Right ventricle myocardium inferior (tissue), 1 donor: ENCODE measurements around the gene CFAP74. TPM values are rescaled to one million over a fixed set of nuclear protein-coding genes. Genes with fewer than 3 reads are reported as not detected.

Experiments used
- ATAC-seq: fragments of 200-7000 bp; cut with Tn5 transposase; one replicate; pipeline ENCODE4 v1.9.1; 2020; ENCODE audit warnings: mild to moderate bottlenecking, moderate library complexity
- DNase-seq: peaks from one replicate; pipeline ENCODE4 v3.0.0; 2021; ENCODE audit errors: missing footprints
- intact Hi-C: fragments of 100-400 bp; cut with DNase I; formaldehyde crosslinking; loops from one replicate; pipeline ENCODE4 v1.11.0; 2022
- long read RNA-seq: library from polyadenylated mRNA; unstranded; transcript quantifications from one replicate; pipeline ENCODE4 v2.0.0, GENCODE V29; 2021
- total RNA-seq: library from RNA; stranded (reverse); fragmentation: NEBNext Ultra II Directional; extraction: Animal tissue kit (Norgen Biotek cat#: 25700); gene quantifications from one replicate; pipeline ENCODE4 v1.2.1, GENCODE V29; 2021
- donor health status: DM: no; HTN: yes; CAD: no; lungs with severe emphysema.

CFAP74 gene, protein sequence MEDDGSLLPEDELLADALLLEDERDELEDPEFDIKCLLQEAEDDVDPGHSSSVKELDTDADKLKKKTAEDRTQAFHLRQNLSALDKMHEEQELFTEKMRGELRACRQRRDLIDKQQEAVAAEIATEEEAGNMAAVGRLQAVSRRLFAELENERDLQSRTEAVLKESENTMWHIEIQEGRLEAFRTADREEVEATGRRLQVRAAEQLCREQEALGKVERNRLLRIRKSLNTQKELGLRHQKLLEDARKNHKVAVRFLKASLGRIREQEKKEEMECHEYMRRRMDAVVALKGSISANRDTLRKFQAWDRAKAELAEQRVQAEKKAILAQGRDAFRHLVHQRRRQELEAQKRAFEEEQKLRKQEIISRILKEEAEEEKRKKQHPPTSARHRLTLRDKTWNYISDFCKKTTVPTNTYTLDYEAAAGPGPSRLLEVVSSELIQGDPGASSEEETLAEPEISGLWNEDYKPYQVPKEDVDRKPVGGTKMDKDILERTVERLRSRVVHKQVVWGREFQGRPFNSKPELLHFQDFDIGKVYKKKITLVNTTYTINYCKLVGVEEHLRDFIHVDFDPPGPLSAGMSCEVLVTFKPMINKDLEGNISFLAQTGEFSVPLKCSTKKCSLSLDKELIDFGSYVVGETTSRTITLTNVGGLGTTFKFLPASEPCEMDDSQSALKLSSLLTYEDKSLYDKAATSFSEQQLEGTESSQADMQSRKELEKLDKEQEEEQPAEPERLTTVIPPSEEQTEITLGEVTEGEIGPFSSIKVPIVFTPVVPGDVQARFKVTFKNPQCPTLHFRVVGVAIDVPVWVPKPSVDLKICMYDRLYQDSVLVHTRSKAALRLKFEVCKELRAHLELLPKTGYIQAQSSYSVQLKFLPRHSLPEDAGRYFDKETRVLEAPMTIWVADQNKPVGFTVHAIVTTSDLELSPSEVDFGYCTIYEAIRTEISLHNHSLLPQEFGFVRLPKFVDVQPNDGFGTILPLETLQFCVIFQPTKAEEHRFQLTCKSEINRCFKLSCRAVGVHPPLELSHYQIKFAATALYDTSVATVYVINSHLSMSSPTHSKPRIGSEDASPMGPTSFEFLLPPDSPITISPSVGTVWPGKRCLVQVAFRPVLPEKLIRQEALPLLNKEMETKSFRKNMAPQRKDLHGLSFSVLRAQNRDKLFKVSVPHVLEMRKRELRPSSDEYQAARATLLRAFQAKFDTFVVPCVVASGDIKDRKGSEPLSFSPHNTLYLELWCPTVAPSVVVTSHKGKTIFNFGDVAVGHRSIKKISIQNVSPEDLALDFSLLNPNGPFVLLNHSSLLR (N-terminal part only)
- total RNA-seq = not detected
- long read RNA-seq = 0 reads

DNA sequence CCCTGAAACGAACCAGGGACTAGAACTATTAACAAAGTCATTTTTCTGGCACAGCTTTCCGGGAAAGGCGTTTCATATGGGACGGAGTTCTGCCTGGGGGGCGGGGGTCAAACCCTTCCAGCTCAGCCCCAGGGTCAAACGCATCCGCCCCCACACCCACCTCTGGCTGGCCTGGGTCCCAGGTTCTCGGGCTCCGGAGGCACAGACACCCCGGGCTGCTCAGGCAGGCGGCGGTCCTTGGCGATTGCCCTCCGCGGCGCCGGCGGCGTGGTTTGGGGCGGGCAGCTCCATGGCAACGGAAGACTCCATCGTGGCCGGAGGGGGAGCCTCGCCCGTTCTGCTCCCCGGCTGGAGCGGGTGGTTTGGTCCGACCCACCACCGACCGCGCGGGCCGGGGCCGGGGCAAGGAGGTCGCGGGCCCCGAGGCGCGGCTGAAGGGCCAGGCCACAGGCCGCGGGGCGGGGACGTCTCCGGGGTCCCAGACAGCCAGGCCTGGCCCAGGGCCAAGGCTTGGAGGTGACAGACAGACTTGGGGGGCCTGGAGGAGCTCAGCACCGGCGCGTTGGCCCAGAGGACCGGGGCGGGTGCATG is at the start of gene CFAP74:
Gene CFAP74 (minus strand): TSS at position 246 of the 591 bp plus-strand sequence. CDS start 12,830 bp downstream, outside the sequence.
- ATAC-seq (no peak), DNase-seq (peak; percentile 55)
- intact Hi-C loops = no loop called here

DNA sequence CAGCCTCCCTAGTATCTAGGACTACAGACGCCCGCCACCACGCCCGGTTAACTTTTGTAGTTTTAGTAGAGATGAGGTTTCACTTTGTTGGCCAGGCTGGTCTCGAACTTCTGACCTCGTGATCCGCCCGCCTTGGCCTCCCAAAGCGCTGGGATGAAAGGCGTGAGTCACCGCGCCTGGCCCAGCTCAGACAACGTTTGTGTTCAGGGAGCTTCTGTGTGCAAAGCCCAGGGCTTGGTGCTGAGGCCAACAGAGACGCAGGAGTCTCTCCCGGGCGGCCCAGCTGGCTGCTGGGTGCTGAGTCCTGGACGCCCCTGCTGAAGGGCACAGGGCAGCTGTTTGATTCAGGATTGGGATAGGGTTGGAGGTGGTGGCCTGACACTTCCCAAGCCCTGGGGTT is 49.6 kb upstream of the CFAP74 start:
- intact Hi-C loops = no loop called here
- DNase-seq (peak; percentile 62), ATAC-seq (no peak)

DNA sequence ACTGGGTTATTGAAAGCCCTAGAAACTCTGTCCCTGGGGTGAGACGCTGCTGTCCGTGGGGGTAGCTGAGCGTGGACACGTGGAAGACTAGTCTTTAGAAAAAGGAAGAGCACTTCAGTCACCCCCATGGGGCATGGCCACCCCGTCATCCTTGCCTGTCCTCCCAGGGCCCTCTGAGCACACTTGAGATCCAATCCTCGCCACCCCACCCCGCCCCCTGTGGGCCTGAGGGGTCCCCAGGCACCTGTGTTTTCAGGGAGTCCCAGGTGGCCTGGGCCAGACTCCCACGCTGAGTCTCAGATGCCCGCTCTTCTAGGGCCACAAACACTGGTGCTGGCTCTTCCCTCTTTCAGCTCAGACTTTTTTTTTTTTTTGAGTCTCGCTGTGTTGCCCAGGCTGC is 49.2 kb upstream of the CFAP74 start:
- DNase-seq (peak; percentile 2), ATAC-seq (no peak)
- intact Hi-C loops = no loop called here

DNA sequence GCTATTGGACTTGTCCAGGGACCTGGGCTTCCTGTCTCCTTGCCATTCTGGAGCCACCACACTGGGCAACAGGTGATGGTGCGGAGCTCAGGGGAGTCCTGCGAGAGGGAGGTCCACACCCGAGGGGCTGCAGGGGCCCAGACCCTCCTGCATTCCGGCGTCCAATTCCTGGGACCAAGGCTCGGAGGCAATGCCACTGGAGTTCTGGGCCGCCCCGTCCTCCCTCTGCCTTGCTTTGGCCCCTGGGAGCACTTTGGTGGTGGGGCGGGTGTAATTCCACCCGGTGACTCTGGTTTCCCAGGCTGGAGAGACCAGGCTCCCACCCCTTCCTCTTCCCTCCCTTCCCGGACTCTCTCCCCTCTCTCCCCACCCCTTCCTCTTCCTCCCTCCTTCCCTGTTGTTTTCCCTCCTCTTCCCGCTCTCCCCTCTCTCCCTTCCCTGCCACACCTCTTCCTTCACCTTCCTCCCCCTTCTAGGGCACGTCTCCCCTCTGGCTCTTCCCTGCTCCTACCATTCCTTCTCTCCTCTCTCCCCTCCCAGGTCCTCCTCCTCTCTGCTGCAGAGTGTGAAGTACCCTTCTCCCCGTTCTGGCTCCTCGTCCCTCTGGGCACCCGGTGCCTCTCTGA is 48.6 kb upstream of the CFAP74 start:
- intact Hi-C loops = no loop called here
- ATAC-seq (no peak), DNase-seq (peak; percentile 54)

DNA sequence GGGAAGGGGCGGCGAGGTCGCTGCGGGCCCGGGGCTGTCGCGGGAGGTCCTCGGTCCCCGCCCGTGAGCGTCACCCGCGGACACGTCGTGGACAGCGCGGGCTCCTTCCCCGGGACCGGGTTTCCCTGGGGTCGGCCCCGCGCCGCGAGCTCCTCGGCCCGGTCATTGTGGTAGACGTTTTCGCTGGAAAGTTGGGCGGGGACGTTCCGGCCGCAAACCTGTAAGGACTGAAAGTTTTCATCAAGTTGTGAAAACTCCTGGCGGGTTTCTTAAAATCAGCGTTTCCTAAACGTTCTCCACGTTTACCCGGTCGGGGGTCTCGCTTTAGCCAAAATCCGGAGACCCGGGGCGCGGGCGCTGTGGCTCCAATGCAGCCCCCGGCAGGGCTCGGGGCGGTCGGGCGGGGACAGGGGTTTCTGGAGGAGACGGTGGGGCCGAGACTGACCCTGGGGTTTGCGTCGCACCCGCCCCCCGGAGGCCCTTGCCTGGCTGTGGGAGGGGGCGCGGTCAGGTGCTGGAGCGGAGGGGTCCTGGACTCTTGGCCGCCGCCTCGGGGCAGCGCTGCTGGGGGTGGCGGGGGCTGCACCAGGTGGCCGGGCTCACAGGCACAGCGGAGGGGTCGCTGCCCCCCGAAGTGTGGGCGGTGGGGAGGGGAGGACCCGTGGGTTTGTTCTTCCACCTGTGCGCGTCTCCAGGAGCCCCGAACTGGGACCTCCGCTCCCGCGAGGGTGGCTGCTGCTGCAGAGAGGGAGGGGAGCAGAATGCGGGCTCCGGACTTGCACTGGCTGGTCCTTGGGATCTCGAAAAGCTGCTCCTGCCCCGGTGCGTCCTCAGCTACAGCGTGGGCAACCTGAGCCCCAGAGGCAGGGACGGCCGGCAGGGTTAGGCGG is 47.5 kb upstream of the CFAP74 start:
- DNase-seq = peak; percentile 68
- intact Hi-C loops = no loop called here
- ATAC-seq = no peak

DNA sequence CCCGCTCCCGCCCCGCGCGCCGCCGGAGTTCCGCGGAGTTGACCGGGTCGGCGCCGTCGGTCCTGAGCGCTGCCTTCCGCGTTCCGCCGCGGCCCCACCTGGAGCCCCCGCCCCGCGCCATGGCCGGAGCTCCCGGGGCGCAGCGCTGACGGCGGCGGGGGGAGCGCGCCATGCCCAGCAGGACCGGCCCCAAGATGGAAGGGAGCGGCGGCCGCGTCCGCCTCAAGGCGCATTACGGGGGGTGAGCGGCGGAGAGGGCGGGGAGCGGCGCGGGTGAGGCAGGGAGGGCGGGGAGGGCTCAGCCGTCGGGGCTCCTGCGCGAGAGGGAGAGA is 46.8 kb upstream of the CFAP74 start:
- no peak for DNase-seq
- intact Hi-C loops = no loop called here
- no peak for ATAC-seq

DNA sequence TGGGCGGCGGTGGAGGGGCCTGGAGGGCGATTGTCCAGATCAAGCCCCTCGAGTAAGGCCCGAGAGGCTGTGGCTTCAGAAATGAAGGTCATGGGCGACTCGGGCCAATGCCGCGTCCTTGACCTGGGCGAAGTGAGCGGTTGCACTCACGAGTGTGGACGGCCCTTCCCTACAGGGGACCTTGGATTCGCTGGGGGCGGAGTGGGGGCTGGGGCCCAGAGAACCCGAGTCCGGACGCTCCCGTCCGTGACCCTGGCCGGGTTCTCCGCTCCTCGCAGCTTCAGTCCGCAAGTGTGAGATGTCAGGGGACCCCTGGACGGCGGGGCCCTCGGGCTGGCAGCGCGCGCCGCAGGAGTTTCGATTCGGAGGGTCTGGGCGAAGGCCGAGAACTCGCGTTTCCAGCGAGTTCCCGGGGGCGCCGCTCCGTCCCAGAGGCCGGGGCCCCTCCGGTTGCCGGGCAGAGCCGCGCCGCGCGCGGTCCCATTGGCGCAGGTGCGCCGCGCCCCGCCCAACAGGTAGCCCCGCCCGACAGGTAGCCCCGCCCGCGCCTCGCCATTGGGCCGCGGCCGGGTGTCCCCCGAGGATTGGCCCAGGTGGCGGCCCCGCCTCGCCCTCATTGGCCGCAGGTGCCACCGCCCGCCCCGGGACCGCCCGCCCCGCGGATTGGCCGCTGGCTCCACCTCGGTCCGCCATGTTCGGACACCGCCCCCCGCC is 46.3 kb upstream of the CFAP74 start, which contains the start of gene PRKCZ:
Gene PRKCZ (plus strand): TSS at position 694 of the 714 bp plus-strand sequence. CDS start 220 bp downstream, outside the sequence.
- intact Hi-C loops = no loop called here
- DNase-seq (peak; percentile 88), ATAC-seq (peak; percentile 85)

DNA sequence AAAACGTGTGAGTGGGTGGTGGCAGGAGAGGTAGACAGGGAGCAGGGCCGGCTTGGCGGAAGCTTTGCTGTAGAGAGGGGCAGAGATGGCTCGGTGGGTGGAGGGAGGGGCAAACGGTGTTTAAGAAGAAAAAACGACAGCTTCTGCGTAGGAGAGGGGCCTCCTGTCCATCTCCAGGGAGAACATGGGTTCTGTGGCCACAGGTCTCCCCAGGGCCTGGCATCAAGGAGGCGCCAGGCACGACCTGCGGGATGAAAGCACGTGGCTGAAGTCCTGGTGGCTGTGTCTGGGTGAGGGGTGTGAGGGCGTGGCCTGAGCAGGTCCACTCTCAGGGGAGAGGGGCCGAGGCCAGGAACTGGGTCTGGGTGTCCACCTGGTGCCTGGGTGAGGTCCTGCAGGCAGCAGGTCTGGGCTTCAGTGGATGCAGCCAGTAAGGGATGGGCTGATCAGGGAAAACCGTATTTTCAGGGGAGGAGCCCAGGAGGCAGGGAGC is 45.7 kb upstream of the CFAP74 start:
- DNase-seq (peak; percentile 45), ATAC-seq (no peak)
- intact Hi-C loops = no loop called here

DNA sequence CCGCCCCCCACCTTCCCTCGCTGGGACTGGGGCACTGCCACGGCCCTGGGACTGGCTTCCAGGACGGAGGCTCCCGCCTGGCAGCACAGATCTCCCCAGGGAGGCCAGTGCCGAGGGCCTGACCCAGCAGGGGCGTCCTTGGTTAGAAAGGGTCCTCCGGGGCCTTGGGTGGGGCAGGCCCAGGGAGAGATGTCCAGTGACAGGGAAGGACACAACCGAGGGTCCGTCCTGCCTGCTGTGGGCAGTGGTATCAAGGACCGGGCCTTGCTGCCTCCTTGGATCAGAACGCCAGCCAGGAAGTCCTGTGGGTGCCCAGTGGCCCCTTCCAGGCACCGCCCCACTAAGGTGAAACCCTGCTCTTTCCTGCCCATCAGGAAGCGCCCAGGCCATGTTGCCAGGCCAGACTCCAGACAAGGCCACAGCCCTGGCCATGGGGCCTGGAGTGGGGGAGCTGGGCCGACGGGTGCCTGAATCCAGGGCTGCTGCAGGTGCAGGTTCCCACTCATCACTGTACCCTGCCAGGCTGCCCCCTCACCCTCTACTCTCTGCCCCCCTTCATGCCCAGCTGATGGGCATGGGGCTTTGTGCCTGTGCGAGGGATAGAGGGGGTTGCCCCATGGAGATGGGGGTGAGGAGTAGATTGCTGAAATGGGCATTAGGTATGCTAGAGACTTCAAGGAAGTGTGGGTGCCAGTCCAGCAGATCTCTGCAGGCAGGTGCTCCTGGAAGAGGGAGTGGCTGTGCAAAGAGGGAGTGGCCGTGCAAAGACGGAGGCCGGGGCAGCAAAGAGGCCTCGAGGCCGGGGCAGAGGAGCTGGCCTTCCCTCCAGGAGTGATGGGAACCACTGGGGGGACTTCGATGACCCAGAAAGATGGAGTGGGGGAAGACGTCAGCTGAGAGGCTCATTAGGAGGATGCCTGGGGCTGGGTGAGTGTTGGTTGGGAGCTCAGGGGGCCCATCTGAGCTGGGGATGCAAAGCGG is 44.5 kb upstream of the CFAP74 start:
- intact Hi-C loops = no loop called here
- DNase-seq (peak; percentile 37), ATAC-seq (no peak)

DNA sequence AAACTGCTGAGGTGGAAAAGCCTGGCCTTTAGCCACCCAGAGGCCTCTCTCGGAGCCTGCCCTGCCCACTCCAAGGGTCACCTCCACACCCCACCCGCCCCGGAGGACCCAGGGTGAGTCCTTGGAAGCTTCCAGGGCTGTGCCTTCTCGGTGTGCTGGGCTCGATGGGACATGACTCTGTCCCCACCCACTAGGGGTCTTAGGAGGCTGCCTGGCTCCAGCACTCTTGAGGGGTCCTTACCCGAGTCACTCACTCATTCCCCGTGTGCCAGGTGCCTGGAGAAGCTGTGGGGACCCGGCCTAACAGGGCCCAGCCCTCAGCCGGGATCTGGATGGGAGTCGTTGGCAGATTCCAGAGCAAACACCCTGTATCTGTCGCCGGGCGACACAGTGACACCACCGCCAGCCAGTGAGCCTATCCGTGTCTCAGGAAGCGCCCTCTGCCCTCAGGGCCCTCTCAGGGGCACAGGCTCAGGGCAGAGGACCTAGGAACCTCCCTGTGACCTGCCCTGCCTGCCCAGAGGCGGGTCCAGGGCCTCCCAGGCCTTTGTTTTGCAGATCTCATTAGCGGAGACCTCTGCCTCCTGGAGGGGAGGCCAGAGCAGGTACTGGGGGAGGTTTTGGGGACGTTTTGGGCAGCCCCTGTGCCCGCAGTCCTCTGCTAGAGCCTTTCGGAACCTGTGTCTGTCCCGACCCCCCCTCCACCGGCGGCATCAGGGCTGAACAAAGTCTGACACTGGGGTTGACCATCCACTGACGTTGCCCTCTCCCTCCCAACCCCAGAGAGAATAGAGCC is 43.6 kb upstream of the CFAP74 start:
- ATAC-seq (no peak), DNase-seq (peak; percentile 18)
- intact Hi-C loops = no loop called here

DNA sequence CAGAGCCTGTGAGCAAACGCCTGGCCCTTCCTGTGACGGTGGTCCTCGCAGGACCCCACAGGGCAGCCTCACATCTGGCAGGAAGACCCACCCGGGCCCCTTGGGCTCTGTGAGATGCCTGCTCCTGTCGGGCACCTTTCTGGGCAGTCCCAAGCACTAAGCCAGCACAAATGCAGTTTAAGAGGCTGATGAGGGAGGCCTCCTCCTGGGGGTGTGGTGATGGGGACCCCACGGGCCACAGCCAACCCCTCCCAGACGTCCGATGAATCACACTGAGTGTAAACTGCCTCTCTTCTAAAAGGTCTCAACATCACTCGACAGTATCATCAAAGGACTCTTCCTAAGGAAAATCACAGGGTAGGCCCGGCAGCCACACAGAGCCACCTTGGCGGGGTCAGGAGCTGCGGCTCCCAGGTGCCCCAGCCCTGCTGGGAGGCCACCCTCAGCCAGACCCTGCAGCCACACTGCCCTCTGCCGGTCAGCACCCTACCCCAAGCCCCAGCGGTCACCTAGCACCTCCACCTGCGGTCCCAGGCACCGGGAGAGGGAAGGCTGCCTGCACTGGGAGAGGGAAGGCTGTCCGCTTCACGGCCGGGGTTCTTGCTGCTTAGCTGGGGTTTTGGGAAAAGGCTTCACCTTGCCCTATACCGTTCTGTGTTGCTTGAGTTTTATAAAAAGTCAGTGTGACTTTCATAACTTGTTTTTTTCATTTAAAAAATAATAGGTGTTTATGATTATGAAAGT is 42.8 kb upstream of the CFAP74 start:
- DNase-seq (peak; percentile 62), ATAC-seq (peak; percentile 45)
- intact Hi-C loops = no loop called here

DNA sequence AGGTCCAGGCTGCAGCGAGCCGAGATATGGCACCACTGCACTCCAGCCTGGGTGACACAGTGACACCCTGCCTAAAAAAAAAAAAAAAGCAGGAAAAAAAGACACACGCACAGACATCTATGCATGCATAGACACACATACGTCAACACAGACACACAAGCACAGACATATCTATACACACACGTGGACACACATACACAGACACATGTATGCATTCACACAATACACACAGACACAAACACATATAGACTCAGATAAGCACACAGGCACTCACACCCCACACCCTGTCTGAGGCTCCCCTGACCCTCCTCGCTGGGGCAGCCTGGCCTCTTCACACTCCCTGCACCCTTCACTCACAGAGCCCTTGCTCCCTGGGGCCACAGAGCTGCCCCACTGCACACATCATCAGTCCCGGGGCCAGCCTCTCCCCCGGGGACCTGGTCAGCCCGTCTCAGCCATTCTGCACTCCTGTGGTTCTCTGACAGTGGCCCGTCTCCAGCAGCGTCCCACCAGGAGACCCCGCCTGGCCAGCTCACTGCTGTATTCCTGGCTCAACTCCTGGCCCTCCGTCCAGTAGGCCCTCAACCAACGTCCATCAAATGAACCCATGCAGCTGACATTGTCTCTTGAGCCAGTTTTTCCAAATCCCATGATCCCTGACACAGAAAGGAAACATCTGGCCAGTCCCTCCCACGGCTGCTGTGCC is 42.0 kb upstream of the CFAP74 start:
- ATAC-seq (no peak), DNase-seq (peak; percentile 37)
- intact Hi-C loops = loop anchor here (1.0 kb wide), 1 partner anchor 101 kb away; no protein-coding TSS in a partner anchor
